Upper lobe of left lung (tissue), 4 donors: ENCODE measurements around the gene OPRL1.

Experiments
- CTCF ChIP-seq, 6 experiments: fragments of 450-650 bp in 4 of 6; fragments of 200-600 bp in 2 of 6; sonication (generic) in 2 of 6; IDR thresholded peaks; one replicate each; pipeline ENCODE4 v1.5.1; 2016 to 2019; ENCODE audit warnings: antibody characterized with exemption in 6 of 6
- EP300 ChIP-seq, 4 donors: sonication (generic); formaldehyde crosslinking; IDR thresholded peaks; one replicate each; pipeline ENCODE4 v1.5.1; 2017; ENCODE audit warnings: antibody characterized with exemption in 4 of 4, control low read depth in 2 of 4
- POLR2A ChIP-seq, 4 donors: fragments of 450-650 bp; IDR thresholded peaks; one replicate each; pipeline ENCODE4 v1.5.1; 2016 to 2017; ENCODE audit warnings: antibody characterized with exemption in 4 of 4, mild to moderate bottlenecking in 2 of 4

GRCh38 chr20:64082820-64083377 is 3.0 kb downstream of the OPRL1 start:
- no peak for TF ChIP-seq CTCF (IDR thresholded peaks at IDR 0.05)
- TF ChIP-seq POLR2A (IDR thresholded peaks at IDR 0.05): no peak
- TF ChIP-seq EP300 (IDR thresholded peaks at IDR 0.05): no peak
